NCI-H1417 treated with DMSO at 0.1 percent for 48 hours (cell line): ENCODE data around the gene FAM193B.

Experiments
- DNase-seq: peaks from one replicate; lab custom pipeline; 2025; lab: John Stamatoyannopoulos, UW

FAM193B gene

DNA sequence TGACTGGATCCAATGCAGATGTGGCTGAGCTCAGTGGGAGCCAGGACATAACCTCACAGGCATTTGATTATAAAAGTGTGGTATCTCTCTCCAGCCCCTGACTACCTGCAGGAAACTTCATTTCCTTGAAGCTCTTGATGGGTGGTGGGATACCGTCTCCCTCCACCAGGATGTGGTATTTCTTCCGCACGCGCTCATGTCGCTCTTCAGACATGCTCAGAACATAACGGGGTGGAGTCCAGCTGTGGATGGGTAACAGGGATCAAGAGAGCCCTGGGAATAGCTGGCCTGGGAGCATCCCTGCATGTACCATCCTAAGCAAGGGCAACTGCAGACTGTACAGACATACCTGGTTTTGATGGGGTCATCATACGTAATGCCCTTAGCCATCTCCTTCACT, 38.8 kb downstream of the FAM193B start:
- no peak for DNase-seq

DNA sequence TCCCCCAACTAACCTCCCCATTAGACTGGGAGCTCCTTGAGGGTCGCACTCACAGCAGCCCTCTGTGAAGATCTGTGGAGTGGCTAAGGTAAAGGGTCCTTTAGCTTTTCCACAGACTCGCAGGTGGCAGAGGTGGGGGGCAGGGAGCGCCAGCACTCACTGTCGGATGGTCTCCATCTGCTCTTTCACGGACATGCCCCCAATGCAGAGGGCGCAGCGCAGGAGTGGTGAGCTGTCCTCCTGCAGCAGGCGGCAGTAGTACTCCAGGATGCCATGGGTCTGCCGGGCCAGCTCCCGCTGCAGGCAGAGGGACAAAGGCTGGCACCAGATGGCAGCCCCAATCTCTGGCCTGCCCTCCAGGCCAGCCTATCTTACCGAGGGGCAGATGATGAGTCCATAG, 39.8 kb downstream of the FAM193B start:
- no peak for DNase-seq

DNA sequence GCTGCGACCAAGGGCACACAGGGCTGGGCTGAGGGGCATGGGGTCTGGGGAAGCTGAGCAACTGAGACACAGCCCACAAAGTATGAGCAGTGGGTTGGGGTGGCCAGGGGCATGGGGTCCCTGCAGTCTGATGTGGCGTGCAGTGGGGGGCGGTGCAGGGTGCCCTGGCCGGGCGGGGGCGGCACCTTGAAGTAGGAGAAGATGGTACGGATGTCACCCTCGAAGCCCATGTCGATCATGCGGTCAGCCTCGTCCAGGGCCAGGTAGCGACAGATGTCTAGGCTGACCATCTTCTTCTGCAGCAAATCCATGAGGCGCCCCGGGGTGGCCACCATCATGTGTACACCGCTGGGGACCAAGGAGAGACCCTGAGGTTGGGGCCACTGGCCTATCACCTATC, 40.9 kb downstream of the FAM193B start:
- DNase-seq: no peak

DNA sequence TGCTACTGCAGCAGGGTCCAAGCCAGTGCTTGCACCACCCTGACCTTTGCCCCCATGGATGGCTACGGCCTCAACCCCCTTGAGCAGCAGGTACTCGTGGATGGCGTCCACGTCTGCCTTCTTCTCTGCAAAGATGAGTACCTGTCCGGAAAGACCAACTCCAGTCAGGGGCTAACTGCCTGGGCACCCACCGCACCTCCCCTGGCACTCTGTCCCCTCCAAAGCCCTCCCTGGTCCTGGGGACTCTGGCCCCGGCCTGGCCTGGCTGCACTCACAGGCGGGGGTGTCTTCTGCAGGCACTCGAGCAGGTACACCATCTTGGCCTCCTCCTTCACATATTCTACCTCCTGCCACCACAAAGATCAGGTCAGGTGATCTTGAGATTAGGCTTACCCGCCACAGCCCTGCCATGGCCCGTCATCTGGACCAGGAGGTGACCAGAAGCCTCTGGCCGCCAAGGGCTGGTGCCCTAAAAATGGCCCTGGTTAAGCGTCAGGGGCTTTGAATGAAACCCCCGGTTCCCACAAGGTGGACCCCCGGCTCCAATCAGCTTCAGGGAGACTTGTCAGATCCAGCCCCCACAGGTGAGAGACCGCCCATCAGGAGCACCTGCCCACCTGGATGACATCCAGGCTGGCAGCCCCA, 41.5 kb downstream of the FAM193B start:
- DNase-seq: no peak

DNA sequence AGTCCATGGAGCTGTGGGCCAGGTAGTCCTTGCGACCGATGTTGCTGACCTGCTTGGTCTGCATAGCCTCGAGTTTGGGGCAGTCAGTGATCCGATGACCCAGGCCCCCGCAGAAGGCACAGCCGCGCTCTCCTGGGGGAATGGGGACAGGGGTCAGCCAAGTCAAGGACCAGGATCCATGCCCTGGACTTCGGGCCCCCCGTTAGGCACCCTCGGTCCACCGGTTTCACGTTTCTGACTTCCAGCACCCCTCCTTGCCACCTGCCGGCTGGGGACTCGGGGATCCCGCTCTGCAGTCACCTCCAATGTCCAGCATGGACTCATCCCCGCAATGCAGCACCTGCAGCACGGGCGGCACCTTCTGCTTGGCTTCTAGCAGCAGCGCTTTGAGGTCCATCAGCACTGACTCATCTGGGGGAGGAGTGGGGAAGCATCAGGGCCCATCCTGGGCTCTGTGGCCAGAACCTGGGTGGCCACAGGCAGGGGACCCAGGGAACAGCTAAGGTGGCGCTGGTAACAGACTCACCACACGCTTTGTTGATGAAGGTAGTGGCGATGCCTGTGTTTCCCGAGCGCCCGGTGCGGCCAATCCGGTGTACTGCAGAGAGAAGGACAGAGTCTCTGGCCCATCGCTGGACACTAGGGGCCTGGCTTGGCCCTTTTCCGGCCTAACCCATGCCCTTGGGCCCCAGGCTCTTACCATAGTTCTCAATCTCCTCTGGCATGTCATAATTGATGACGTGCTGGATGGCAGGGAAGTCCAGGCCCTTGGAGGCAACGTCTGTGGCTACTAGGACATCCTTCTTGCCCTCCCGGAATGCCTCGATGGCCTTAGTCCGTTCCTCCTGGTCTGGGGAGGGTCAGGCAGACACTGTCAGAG, 42.3 kb downstream of the FAM193B start:
- no peak for DNase-seq

DNA sequence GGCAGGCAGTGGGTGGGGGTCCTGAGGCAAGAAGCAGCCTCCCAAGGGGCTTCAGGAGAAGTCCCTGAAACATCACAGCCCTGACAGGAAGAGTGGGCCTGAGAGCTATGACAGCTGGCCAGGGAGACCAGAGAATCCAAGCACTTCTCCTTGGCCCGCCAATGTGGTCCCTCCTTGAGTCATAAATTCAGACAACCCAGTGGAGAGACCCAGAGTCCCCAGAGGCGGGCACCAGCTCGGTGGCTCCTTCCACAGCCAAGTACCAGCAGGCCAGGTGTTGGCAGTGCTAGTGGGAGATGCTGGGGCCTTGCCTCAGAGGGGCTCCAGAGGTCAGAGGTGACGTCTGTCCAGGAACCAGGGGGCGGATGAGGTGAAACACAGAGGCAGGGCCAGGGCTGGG, 43.2 kb downstream of the FAM193B start:
- DNase-seq: no peak

DNA sequence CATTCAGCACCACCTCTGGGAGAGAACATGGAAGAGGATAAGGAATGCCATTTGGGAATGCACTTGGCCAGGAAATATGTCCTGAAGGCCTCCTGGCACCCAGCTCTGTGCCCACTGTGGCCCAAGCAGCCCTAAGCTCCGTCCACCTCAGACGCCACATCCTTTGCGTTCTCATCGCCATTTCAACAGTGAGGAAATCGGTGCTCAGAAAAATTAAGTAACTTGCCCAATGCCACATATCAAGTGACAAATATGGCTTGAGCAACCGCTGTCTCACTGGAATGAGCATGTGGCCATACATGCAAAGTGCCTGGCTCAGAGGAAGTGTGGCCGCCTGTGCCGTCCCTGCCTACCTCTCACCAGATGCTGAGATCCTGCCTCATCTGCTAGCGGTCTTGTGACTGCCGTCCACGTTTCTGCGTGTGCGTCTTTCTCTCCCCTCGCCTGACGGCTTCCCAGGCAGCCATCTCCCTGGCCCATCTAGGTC, 43.8 kb downstream of the FAM193B start:
- DNase-seq: no peak

DNA sequence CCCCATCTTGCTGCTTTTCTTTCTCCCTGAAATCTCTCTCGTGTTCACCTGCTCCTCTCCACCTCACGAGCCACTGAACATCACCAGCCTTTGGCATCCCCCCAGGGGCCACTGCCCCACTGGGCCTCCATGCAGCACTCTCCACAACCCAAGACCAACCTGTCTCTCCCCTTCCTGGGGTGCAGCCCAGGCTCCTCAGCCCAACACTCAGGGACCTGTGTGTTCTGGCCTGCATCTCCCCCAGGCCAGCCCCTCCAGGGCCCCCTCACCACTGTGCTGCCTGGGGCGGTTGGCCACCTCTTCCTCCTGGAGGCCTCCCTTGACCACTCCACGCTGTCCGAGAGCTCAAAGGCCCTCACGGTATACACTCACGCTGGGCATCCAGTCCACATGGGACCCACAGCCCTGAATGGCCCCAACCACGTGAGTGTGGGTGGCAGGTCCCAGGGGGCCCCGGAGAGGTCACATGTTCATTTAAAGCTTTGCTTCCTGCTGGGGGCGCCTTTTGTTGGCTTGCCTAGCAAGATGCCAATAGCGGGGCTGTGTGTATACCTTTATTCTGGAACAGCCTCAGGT, 44.3 kb downstream of the FAM193B start:
- no peak for DNase-seq

DNA sequence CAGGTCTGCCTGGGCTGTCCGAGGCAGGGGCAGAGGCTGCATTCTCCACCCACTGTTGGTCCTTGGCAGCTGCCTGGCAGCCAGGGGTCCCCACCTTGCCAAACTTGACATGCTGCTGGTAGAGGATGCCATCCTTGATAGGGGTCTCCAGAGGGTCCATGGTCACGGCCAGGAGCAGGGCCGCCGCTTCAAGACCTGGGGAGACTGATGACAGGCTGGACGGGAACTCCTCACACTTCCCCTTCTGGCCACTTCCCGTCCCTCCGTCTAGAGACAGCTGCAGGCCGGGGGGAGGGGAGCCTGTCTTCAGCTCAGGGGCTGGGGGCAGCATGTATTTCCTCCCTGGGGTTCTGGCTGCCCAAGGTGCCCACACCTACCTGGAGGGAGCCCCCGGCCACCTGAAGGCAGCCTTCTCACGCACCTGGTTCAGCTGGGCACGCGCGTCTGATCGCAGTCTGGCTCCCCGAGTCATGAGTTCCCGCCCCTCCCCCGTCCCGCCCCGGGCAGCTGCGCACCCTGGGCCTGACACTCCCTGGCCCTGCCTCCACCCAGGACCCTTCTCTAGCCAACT, 44.9 kb downstream of the FAM193B start, which contains the start of gene DOK3:
DOK3 (minus strand) TSS at position 446 of the 571 bp plus-strand sequence; CDS start at position 160, 286 bp downstream.
- DNase-seq: no peak

DNA sequence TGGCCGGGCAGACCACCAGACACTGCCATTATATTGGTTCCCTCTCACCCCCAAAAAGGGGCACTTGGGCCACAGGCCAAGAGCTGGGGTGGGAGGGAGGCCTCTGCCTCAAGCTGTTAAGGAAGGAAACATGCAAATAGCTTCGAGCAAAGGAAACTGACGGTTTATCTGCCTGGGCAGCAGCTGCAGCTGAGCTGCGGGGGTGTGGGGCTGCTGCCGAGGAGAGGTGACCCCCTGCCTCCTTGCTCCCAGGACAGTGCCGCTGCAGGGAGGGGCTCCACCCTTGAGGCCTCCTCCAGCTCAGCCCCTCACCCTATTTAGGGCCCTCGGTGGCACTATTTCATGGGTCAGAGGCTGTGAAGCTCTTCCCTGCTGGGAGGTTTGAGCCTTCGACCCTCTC, 45.5 kb downstream of the FAM193B start:
- no peak for DNase-seq

DNA sequence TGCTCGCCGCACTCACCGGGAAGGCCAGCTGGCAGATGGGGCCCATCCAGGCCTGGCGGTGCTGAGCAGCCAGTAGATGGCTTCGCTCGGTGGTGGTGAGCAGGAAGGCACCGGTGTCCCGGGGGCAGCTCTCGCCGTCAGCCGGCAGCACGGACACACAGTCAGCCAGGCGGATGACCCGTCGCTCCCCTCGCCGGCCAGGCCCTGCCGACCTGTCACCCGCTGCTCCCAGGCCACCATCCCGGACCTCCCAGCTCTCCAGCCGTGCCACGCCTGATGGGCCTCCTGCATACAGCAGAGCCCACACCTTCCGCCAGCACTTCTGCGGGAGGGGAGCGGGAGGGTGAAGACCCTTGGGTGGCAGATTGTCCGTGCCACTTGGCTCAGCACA, 46.1 kb downstream of the FAM193B start:
- no peak for DNase-seq

DNA sequence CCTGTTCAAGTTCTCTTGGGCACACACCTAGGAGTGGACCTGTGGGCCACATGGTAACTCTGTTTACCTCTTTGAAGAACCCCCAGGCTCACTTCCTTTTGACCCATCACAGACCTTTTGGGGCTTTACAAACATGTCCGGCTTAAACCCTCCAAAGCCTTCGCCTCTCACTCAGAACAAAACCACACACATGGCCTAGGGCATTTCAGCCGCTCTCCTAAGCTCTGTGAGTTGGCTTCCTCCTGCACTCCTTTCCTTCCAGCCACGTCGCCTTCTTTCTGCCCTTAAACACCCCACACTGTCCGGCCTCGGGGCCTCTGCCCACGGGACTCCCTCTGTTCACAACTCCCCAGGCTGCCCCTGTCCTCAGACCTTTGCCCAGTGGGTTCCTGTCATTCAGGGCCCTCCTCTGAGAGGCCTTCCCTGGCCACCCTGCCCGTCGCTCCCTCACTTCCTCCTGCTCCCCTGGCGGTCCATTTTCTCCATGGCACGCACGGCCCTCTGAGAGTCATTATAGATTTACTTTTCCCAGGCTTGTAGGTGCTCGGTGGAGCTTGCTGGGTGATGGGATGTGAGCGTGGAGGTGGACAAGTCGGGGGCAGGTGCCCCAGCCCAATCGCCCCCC, 46.7 kb downstream of the FAM193B start:
- no peak for DNase-seq

DNA sequence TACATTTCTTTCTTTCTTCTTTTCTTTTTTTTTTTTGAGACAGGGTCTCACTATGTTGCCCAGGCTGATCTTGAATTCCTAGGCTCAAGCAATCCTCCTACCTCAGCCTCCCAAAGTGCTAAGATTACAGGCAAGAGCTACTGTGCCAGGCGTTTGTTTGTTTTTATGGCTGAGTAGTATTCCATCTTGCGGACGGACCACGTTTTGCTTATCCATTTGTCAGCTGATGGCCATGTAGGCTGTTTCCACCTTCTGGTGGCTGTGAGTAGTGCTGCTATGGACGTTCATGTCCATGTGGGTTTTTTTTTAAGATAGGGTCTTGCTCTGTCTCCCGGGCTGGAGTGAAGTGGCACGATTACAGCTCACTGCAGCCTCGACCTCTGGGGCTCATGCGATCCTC, 47.2 kb downstream of the FAM193B start:
- no peak for DNase-seq

DNA sequence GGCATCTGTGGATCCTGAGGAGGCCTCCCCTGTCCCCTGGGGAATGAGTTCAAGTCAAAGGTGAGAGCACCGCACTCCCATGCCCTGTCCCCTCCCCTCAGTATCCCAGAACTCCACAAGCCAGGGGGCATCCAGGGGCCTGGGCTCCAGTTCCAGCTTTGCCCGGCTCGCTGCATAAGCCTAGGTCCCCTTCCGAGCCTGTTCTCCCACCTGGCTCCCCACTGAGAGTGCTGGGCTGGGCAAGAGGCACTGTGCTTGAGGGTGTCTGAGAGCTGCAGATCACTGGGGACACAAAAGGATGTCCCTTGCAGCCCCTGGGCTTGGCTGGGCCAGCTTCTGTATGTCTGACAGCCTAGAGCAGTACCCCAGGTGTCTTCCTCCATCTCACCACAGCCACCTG, 49.3 kb downstream of the FAM193B start:
- DNase-seq: no peak

DNA sequence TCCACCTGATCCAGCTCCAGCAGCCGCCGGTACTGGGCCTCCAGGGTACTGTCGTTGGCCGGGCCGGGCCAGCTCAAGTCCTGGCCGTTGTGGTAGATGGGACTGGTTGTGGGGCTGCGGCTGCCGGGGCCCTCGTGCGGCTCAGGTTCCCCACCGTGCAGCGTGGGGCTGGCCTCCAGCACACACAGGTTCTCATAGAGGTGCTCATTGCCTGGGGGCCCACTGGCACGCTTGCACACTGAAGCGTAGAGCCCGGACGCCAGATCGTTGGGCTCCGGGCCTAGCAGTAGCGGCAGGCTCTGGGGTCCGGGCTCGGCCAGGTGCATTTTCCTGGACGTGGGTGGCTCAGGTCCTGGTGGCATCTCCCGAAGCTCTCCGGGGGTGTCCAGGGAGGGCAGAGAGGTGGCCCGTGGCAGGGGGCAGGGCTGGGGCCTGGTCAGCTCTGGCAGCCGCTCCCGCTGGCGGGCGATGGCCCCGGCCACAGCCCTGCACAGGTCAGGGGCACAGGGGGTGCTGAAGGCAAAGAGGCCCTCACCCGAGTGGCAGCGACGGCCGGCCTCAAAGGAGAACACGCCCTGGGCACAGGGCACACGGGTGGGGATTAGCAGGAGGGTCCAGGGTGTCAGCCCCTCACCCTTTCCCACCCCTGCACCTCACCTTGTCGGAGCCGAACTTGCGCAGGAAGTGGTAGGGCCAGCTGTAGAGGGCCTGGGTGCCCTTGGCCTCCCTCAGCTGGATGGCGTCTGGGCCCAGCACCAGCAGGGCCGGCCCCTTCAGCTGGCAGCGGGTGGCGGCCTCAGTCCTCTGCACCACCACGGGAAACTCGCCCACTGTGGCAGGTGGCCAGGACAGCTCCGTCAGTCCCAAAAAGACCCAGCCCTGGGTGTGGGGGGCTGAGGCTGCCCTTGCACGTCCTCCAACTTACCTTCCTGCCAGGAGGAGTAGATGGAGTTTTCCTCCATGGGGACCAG, 50.0 kb downstream of the FAM193B start:
- no peak for DNase-seq

DNA sequence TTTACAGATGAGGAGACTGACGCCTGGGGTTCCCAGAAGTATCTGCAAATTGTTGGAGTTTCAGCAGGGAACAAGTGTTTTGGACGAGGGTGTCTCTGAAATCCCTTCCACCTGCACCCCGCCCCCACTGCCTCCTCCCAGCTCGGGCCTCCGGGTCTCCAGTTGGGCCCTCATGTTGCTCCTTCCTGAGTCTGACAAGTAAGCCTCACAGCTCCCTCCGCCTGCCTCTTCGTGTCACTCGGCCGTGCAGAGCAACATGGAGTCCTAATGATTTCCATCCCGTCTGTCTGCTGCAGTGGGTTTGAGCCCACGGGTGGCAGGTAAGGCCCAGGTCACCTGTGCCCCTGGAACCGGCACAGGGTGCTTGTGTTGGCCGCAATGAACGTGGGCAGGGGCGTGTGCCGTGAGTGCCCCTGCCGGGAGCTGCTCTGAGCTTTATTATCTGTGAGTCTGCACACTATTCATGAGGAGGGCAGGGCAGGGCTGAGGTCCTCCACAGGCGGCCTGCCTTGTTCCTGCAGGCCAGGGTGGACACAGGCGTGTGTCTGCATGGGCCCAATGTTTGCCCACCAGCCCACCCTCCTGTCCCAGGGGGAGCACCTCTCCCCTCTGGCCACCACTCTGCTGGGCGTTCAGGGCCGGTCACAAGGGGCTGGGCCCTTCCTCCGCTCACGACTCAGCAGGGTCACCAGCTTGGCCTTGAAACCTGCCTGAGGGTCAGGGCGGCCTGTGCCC, 50.8 kb downstream of the FAM193B start:
- DNase-seq: no peak

DNA sequence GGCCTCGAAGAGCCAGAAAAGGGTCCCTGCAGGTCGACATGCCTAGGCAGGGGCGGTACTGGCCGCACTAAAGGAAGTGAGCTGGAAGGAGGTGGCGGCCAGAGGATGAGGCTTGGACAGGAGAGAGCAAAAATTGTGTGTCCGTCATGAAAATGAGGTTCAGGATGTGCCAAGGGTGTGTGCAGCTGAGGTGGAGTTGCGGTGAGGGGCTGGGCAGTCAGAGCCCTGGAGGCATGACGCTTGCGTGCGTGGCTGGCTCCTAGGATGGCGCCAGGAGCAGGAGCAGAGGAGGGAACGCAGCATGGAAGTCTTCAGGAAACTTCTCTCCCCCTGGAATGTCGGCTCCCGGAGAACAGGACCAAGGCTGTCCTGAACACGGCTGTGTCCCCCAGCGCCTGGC, 51.5 kb downstream of the FAM193B start:
- DNase-seq: no peak

DNA sequence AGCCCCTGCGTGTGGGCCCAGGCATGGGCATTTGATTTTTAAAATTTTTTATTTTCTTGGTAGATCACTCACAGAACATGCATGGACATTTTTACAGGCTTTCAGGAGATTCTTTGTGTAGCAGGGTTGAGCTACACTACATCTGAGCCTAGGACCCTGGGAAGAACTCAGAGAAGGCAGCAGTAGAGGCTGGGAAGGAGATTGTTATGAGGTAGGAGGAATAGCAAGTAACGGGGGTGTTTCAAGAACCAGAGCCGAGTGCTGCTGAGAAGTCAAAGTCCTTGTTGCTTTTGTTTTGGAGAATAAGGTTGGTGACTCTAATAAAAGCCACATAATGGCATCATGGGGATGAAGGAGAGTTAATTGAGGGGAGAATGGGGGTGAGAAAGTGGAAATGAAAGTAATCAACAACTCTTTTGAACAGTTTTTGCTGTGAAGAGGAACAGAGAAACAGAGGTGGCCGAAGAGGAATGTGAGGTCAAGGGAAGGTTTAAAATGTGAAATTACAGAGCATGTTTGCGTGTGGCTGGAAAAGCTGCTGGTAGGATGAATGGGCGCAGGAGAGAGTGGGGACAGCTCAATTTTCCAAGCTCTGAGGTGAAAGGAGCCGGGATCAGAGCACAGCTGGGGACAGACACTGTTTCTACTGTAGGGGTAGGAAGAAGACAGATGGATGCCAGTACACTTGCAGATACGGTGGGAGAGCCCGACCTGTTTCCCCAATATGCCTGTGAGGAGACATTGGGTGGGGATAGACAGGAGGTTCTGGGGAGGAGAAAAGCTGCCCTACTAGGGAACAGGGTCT, 52.3 kb downstream of the FAM193B start:
- DNase-seq: no peak
